CD4-positive, alpha-beta T cell (primary cell): ENCODE measurements around the gene DRG2. TPM values are rescaled to one million over a fixed set of nuclear protein-coding genes. Genes with fewer than 3 reads are reported as not detected.

ENCODE experiments used
- ATAC-seq: fragments of 200-7000 bp; cut with Tn5 transposase; one replicate; pipeline ENCODE4 v1.10.0; 2022; ENCODE audit warnings: mild to moderate bottlenecking; ENCODE audit not compliant: poor library complexity
- CTCF ChIA-PET: fragments of 350-600 bp; sonication (Branson Sonifier 250); formaldehyde crosslinking; loops from one replicate; lab custom pipeline; 2021; ENCODE audit warnings: antibody characterized with exemption, inconsistent platforms; lab: Charles Lee
- POLR2A ChIA-PET: fragments of 350-600 bp; sonication (Branson Sonifier 250); formaldehyde crosslinking; loops from one replicate; lab custom pipeline; 2021; ENCODE audit warnings: antibody characterized with exemption, inconsistent platforms; lab: Charles Lee
- DNase-seq, 14 experiments: peaks; one replicate each; pipeline ENCODE4 v3.0.0-alpha.2; 2013 to 2020; ENCODE audit warnings: mixed read lengths in 2 of 14
- H3K27ac ChIP-seq, 2 donors: one replicate each; pipeline versions ENCODE4 v1.5.1 to v1.7.0; 2013; ENCODE audit warnings: low read length in 2 of 2, low read depth in 1 of 2, mild to moderate bottlenecking in 1 of 2
- H3K27me3 ChIP-seq, 2 experiments: 1 replicate in 1 of 2; 2 replicates in 1 of 2; pipeline versions ENCODE4 v1.6.1 to v1.7.0; 2013; ENCODE audit warnings: low read length in 2 of 2, control low read depth in 1 of 2, mild to moderate bottlenecking in 1 of 2, moderate library complexity in 1 of 2; ENCODE audit not compliant: insufficient read depth in 2 of 2, control insufficient read depth in 1 of 2
- H3K36me3 ChIP-seq: one replicate; pipeline ENCODE4 v1.6.1; 2013; ENCODE audit warnings: low read length, control low read depth; ENCODE audit not compliant: insufficient read depth
- H3K4me1 ChIP-seq: one replicate; pipeline ENCODE4 v1.6.1; 2013; ENCODE audit warnings: low read length, control low read depth; ENCODE audit not compliant: insufficient read depth
- H3K4me3 ChIP-seq: one replicate; pipeline ENCODE4 v1.5.1; 2013; ENCODE audit warnings: mild to moderate bottlenecking, low read length, moderate library complexity
- H3K9me3 ChIP-seq, 2 experiments: 1 replicate in 1 of 2; 2 replicates in 1 of 2; pipeline versions ENCODE4 v1.6.1 to v1.7.0; 2013; ENCODE audit warnings: low read length in 2 of 2, mild to moderate bottlenecking in 2 of 2, control low read depth in 1 of 2, moderate library complexity in 1 of 2; ENCODE audit not compliant: control insufficient read depth in 1 of 2, insufficient read depth in 1 of 2
- H3K27ac Mint-ChIP-seq: one replicate; pipeline ENCODE4 v1.8.0; 2020; ENCODE audit warnings: mixed read lengths
- H3K27me3 Mint-ChIP-seq: one replicate; pipeline ENCODE4 v1.8.0; 2021; ENCODE audit warnings: mixed read lengths
- H3K36me3 Mint-ChIP-seq: one replicate; pipeline ENCODE4 v1.8.0; 2021; ENCODE audit warnings: low read depth, mixed read lengths
- H3K4me1 Mint-ChIP-seq: one replicate; pipeline ENCODE4 v1.8.0; 2021; ENCODE audit warnings: low read depth, mixed read lengths
- H3K4me3 Mint-ChIP-seq: one replicate; pipeline ENCODE4 v1.8.0; 2020; ENCODE audit warnings: mild to moderate bottlenecking, mixed read lengths
- H3K9me3 Mint-ChIP-seq: one replicate; pipeline ENCODE4 v1.8.0; 2020; ENCODE audit warnings: mixed read lengths
- CTCF ChIP-seq: fragments of 200-600 bp; IDR thresholded peaks from one replicate; pipeline ENCODE4 v1.8.0; 2022; ENCODE audit warnings: antibody characterized with exemption, mild to moderate bottlenecking
- intact Hi-C, 2 experiments: fragments of 100-400 bp; cut with DNase I in 1 of 2; cut with micrococcal nuclease in 1 of 2; formaldehyde crosslinking; loops; one replicate each; pipeline versions ENCODE4 v1.15.1 to v1.9.0; 2023 to 2025; cut with DNase I, micrococcal nuclease
- total RNA-seq, 174 experiments: library from RNA in 2 of 174; stranded (reverse) in 2 of 174; gene quantifications; one replicate each; pipeline ENCODE4 v1.2.3 and lab custom pipeline; 2021 to 2026

Gene DRG2
- total RNA-seq, 2 experiments from 2014 or later, result 38.9 to 40.6 TPM

- DNase-seq, result no peak
- H3K27me3 ChIP-seq, result no peaks in the 10 kb centered on the region
- CTCF ChIA-PET, result no interaction called here
- POLR2A ChIA-PET, result no interaction called here
- H3K27ac Mint-ChIP-seq, result no peak overlapping the region
- H3K27me3 Mint-ChIP-seq, result peaks cover 5% of the 10 kb centered on the region
- no peak overlapping the region for H3K4me3 ChIP-seq
- H3K4me1 ChIP-seq, result peaks cover 9% of the 10 kb centered on the region
- ATAC-seq, result no peak
- no peak overlapping the region for H3K4me3 Mint-ChIP-seq
- no peaks in the 10 kb centered on the region for H3K9me3 Mint-ChIP-seq
- intact Hi-C loops, result loop anchor here in 1 of 2 experiments (5.0 kb wide), 1 partner anchor 62 kb away; no protein-coding TSS in a partner anchor
- H3K36me3 Mint-ChIP-seq, result no peaks in the 10 kb centered on the region
- no peaks in the 10 kb centered on the region for H3K36me3 ChIP-seq
- TF ChIP-seq CTCF, result no peak
- no peaks in the 10 kb centered on the region for H3K9me3 ChIP-seq
- no peak overlapping the region for H3K27ac ChIP-seq
- peaks cover 5% of the 10 kb centered on the region for H3K4me1 Mint-ChIP-seq
Observed at GRCh38 chr17:18144855-18145254, 57.1 kb downstream of the DRG2 start.

- ChIA-PET POLR2A (no interaction called here), CTCF (no interaction called here)
- Mint-ChIP-seq H3K9me3 (no peaks in the 10 kb centered on the region), H3K36me3 (no peaks in the 10 kb centered on the region), H3K27ac (no peak overlapping the region), H3K4me1 (peaks cover 5% of the 10 kb centered on the region), H3K27me3 (peaks cover 5% of the 10 kb centered on the region), H3K4me3 (no peak overlapping the region)
- Histone ChIP-seq H3K4me3 (no peak overlapping the region), H3K9me3 (no peaks in the 10 kb centered on the region), H3K27ac (no peak overlapping the region), H3K4me1 (peaks cover 8% of the 10 kb centered on the region), H3K36me3 (no peaks in the 10 kb centered on the region), H3K27me3 (no peaks in the 10 kb centered on the region)
- intact Hi-C loops, result no loop called here
- no peak for TF ChIP-seq CTCF
- ATAC-seq, result no peak
- DNase-seq, result no peak
Observed at GRCh38 chr17:18145811-18146210, 58.1 kb downstream of the DRG2 start.

GRCh38 chr17:18146259-18146658 lies 58.5 kb downstream of the DRG2 start:
- Mint-ChIP-seq H3K27me3 (peaks cover 2% of the 10 kb centered on the region), H3K36me3 (no peaks in the 10 kb centered on the region), H3K4me3 (no peak overlapping the region), H3K4me1 (peaks cover 2% of the 10 kb centered on the region), H3K27ac (no peak overlapping the region), H3K9me3 (no peaks in the 10 kb centered on the region)
- ChIA-PET CTCF (no interaction called here), POLR2A (no interaction called here)
- Histone ChIP-seq H3K27ac (no peak overlapping the region), H3K4me1 (peaks cover 4% of the 10 kb centered on the region), H3K9me3 (no peaks in the 10 kb centered on the region), H3K36me3 (no peaks in the 10 kb centered on the region), H3K4me3 (no peak overlapping the region), H3K27me3 (no peaks in the 10 kb centered on the region)
- intact Hi-C loops, result no loop called here
- ATAC-seq (no peak), DNase-seq (no peak)
- no peak for TF ChIP-seq CTCF
